HG02973 (cell line): ENCODE measurements around the gene FBXO48.
A peak's percentile ranks its signal among the peaks of the same experiment; 100 is the strongest.

Experiments used
- ATAC-seq: cut with Tn5 transposase; IDR thresholded peaks from one replicate; pipeline ENCODE4 v1.9.1; 2021; ENCODE audit warnings: moderate library complexity; ENCODE audit not compliant: unreplicated experiment

Gene FBXO48

GRCh38 chr2:68438455-68439303 lies 28.4 kb downstream of the FBXO48 start:
- no peak for ATAC-seq

DNA sequence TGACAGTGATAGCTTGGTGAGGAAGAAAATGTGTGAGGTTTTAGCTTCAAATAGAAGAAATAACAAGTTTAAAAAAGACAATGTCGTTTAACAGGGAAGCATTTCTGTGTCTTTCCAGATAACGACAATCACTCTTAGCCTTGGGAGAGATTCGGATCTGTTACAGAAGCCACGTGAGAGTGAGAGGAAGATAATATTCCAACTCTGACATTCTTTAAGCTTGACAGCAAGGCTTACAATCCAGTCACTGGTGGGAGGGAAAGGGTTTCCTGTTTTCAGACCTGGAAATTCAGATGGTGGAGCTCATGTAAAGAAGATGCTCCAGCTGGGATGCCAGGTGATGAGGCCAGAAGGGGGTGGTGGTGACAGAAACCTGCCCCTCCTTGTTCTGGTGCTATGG lies 30.8 kb downstream of the FBXO48 start:
- ATAC-seq, result no peak

GRCh38 chr2:68435615-68436014 lies 31.5 kb downstream of the FBXO48 start:
- no peak for ATAC-seq

DNA sequence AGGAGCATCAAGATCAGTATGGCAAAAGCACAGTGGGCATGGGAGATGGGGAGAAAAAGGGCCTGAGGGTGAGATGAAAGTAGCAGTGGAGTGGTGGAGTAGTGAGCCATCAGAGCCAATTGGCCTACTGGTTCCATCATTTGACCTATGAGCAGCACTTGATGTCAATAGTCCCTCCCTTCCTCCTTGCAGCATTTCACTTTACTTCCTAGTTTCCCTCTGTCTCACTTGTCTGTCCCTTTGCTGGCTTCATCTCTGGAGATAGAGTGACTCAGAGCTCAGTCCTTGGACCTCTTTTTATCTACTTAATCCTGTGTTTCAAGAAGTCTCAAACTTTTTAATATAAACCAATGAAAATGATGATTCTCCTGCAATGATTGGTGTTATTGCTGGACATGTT lies 32.1 kb downstream of the FBXO48 start:
- no peak for ATAC-seq

DNA sequence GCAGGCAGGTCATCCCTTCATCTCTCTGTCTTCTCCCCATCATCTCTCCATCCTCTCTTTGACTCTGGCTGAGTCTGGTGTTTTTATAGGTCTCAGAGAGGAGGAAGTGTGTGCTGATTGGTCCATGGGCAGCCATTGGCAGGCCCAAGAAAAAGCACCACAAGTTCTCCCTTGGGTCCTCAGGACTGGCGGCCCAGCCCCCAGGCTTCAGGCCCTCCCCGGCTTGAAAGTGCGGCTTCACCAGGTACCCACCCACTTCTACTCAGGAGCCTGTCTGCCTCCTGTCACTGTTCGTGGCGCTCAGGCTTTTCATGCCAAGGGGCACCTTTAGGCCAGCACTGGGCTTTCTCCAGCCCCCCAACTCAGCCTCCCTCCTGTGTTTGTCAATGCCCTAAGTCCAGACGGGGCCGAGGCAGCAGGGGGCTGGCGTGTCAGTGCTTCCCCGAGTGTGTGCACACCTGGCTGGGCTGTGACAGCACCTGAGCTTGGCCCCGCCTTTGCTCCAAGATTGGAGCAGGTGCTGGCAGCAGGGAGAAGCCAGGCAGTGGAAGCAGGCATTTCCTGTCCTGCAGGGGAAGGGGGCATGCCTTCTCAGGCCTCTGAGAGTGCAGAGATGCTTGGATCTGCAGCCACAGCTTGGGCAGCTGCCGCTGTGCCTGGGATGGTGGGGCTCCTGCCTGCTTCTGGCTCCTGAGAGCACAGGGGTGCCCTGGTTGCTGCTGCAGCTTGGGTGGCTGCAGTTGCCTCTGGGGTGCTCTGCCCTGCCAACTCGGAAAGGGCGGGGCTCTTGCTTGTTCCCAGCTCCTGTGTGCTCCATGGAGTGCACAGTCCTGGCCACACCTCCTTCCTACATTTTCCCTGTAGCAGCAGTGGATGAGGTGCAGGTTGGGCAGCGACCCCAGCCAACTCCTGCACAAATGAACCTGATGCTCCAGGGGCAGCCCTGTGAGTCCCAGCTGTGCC lies 34.1 kb downstream of the FBXO48 start:
- ATAC-seq, result no peak

DNA sequence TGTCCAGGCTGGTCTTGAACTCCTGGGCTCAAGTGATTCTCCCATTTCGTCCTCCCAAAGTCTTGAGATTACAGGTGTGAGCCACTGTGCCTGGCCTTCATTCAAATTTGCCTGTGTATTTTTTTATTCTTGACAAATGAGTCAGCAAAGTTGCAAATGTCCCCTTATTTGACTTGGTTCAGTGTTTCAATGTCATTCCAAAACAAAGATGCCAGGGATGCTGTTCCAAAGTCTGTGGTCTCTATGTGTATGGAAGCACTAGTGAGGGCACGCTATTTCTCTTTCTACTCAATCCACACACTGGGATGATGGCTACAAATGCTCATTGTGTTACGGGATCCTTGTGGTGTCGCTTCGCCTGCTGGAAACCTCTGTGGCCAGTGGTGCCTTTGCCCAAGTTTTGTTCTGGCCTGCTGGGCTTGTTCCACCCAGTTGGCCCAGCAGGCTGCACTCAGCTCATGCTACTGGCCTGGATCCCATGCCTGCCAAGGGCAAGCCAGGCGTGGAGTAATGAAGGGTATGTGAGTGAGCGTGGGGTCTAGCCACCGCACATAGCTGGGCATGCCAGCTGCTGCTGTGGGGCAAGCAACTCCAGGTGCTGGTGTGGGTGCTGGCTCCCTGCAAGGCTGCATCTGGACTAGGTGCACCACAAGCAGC lies 35.6 kb downstream of the FBXO48 start:
- no peak for ATAC-seq

GRCh38 chr2:68429311-68429826 lies 37.7 kb downstream of the FBXO48 start:
- no peak for ATAC-seq

GRCh38 chr2:68428746-68429145 lies 38.3 kb downstream of the FBXO48 start:
- ATAC-seq, result no peak

DNA sequence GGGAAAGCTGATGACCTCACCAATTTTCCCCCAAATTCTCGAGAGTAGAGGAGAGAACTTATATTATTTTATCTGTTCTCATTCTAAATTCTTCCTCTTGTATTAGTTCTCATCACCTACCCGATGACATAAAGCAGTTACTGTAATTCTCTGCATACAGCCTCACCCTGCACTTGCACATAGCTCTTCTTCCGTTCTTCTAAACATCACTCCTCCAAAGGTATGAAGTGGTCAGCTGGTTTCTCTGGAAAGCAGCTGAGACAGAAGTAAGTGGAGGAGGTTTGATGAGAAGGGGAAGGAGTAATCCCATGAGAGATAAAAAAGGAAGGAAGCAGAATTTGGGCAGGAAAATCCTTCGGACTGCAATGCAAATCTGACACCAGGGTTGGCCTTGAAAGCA lies 39.0 kb downstream of the FBXO48 start:
- no peak for ATAC-seq

- no peak for ATAC-seq
Observed at GRCh38 chr2:68426848-68427579, 40.1 kb downstream of the FBXO48 start.

DNA sequence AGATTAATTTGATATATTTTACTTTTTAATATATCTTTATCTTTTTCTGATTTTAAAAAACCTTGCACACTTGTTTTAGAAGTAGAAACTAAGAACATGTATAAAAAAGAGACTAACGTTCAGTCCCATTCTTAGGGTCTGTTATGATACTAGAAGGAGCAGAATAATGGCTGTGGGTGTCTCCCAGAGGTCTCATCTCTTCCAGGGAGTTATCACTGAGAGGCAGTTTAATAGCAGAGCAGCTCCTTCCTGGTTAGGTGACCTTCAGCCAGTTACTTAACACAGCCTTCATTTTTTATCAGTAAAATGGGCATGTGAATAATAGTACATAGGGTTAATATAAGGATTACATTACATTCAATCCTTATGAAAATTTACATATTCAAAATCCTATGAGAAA lies 40.6 kb downstream of the FBXO48 start:
- no peak for ATAC-seq

GRCh38 chr2:68425503-68425902 lies 41.6 kb downstream of the FBXO48 start:
- no peak for ATAC-seq

DNA sequence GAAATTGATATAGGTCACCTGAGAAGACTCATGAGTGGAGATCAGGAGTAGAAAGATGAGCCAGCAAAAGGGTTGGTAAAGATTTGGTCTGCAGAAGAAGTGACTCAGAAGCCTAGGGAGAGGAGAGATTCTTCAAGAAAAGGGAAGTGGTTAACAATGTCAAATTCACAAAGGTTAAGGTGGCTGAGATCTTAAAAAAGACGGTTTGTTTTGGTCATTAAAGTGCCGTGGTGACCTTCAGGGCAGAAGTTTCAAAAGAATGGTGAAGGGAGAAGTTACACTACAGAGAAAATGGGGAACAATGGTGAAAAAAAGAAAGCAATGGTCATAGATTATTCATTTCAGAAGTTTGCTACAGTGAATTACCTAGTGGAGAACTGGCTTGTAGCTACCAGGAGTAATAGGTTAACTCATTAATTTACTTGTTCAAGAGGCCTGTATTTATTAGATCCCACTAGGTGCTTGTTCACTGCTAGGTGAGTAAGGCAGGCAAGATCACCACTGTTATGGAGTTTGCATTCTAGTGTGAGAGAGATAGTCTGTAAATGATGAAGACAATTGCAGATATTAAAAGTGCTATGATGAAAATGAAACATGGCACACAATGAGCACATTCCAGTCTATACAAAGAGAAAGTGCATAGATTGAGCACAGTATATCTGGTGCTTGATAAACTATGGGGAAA lies 43.0 kb downstream of the FBXO48 start:
- peak; percentile 82 for ATAC-seq

GRCh38 chr2:68420254-68420910 lies 46.7 kb downstream of the FBXO48 start:
- ATAC-seq, result no peak

- no peak for ATAC-seq
Observed at GRCh38 chr2:68418855-68419254, 48.2 kb downstream of the FBXO48 start.

DNA sequence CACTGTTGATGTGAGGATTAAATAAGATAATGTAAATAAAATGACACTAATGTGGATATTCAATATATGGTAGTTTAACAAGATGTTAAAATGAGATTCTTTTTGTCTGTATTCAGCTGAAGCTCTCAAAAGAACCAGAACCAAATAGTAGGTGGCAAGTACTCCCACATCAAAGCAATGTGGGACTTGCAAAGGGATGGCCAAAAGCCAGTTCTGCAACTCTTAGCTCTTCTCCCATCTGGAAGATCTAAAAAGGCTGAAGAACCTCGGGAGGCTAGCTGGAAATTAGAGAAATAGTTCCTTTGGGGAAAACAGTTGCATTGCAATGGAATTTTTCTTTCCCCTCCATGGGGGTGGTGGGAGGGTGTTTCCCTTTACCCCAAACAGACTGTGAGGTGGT lies 48.7 kb downstream of the FBXO48 start:
- ATAC-seq, result no peak

DNA sequence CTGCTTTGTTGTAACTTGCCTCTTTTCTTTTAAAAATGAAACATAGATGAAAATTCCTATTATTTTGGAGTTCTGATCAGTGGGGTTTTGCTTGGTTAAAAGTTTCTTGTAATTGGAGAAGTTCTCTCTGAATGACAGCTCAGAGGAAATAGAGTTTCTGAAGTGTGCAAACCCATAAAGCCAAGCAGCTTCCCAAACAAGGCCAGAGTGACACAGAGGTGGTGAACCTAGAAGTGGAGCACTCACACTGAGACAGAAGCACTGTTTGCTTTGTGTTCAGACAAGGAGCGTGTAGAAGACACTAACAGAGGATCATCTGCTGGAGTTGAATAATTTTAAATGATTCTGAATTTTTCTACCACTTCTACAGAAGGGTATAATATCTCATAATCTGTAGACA lies 49.2 kb downstream of the FBXO48 start:
- ATAC-seq, result no peak

- no peak for ATAC-seq
Observed at GRCh38 chr2:68416081-68416675, 50.9 kb downstream of the FBXO48 start.

DNA sequence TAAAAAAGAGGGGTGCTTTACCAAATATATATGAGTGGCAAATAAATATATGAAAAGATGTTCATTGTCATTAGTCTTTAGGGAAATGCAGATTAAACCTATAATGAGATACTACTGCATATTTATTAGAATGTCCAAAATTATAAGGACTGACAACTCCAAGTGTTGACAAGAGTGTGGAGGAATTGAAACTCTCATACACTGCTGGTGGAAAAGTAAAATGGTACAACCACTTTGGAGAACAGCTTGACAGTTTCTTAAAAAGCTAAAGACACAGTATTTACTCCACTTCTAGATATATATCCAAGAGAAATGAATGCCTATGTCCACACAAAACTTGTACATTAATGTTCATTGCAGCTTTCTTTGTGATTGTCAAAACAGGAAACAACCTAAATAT lies 51.6 kb downstream of the FBXO48 start:
- no peak for ATAC-seq
